T-helper 17 cell (primary cell): ENCODE measurements around the gene SND1. TPM values are rescaled to one million over a fixed set of nuclear protein-coding genes. Genes with fewer than 3 reads are reported as not detected.

Experiments
- ATAC-seq: fragments of 150-1000 bp; cut with Tn5 transposase; 2 replicates; pipeline ENCODE4 v1.10.0; 2021; ENCODE audit warnings: mild to moderate bottlenecking, moderate library complexity
- DNase-seq, 3 donors: peaks; one replicate each; pipeline versions ENCODE4 v3.0.0 to v3.0.0-alpha.2; 2020 to 2021
- H3K9me3 ChIP-seq: one replicate; pipeline ENCODE4 v1.7.0; 2013; ENCODE audit warnings: low read length, mild to moderate bottlenecking; ENCODE audit not compliant: control insufficient read depth, poor library complexity, severe bottlenecking
- H3K27ac Mint-ChIP-seq: one replicate; pipeline ENCODE4 v1.8.0; 2022; ENCODE audit warnings: mild to moderate bottlenecking, moderate library complexity, mixed read lengths
- H3K27me3 Mint-ChIP-seq: one replicate; pipeline ENCODE4 v1.8.0; 2022; ENCODE audit warnings: mixed read lengths
- H3K36me3 Mint-ChIP-seq: one replicate; pipeline ENCODE4 v1.8.0; 2022; ENCODE audit warnings: low read depth, mixed read lengths
- H3K4me1 Mint-ChIP-seq: one replicate; pipeline ENCODE4 v1.8.0; 2022; ENCODE audit warnings: mild to moderate bottlenecking, mixed read lengths
- H3K4me3 Mint-ChIP-seq: one replicate; pipeline ENCODE4 v1.8.0; 2022; ENCODE audit warnings: mild to moderate bottlenecking, moderate library complexity, mixed read lengths
- total RNA-seq, 4 donors: library from RNA in 2 of 4; stranded (reverse) in 2 of 4; gene quantifications; one replicate each; pipeline ENCODE4 v1.2.3 and lab custom pipeline; 2022 to 2026

Gene SND1
- total RNA-seq, 2 donors from 2014 or later = 201 to 208 TPM

- Mint-ChIP-seq H3K4me3 (no peak overlapping the region), H3K27me3 (no peaks in the 10 kb centered on the region), H3K4me1 (peaks cover 39% of the 10 kb centered on the region)
Observed at GRCh38 chr7:127817466-127817865, 165.5 kb downstream of the SND1 start.

GRCh38 chr7:127818306-127818705 is 166.3 kb downstream of the SND1 start:
- H3K9me3 ChIP-seq = no peaks in the 10 kb centered on the region
- Mint-ChIP-seq H3K27ac (peak overlapping the region; percentile 24), H3K4me1 (peaks cover 39% of the 10 kb centered on the region), H3K27me3 (no peaks in the 10 kb centered on the region), H3K4me3 (no peak overlapping the region), H3K36me3 (peaks cover 2% of the 10 kb centered on the region)
- DNase-seq = no peak
- ATAC-seq = no peak

More at GRCh38 chr7:127817466-127817865, 165.5 kb downstream of the SND1 start:
- H3K9me3 ChIP-seq = no peaks in the 10 kb centered on the region
- DNase-seq = no peak
- H3K27ac Mint-ChIP-seq = no peak overlapping the region
- ATAC-seq = no peak
- H3K36me3 Mint-ChIP-seq = no peaks in the 10 kb centered on the region

- peak overlapping the region; percentile 68 for H3K27ac Mint-ChIP-seq
- H3K36me3 Mint-ChIP-seq = peaks cover 2% of the 10 kb centered on the region
- no peaks in the 10 kb centered on the region for H3K9me3 ChIP-seq
- no peaks in the 10 kb centered on the region for H3K27me3 Mint-ChIP-seq
- ATAC-seq = no peak
- peaks cover 39% of the 10 kb centered on the region for H3K4me1 Mint-ChIP-seq
- no peak for DNase-seq
- H3K4me3 Mint-ChIP-seq = no peak overlapping the region
Observed at GRCh38 chr7:127819975-127820731, 168.2 kb downstream of the SND1 start.

- no peaks in the 10 kb centered on the region for H3K9me3 ChIP-seq
- H3K27ac Mint-ChIP-seq = peak overlapping the region; percentile 68
- H3K4me3 Mint-ChIP-seq = no peak overlapping the region
- no peaks in the 10 kb centered on the region for H3K27me3 Mint-ChIP-seq
- DNase-seq = no peak
- peaks cover 2% of the 10 kb centered on the region for H3K36me3 Mint-ChIP-seq
- ATAC-seq = no peak
- H3K4me1 Mint-ChIP-seq = peaks cover 35% of the 10 kb centered on the region
Observed at GRCh38 chr7:127820732-127821085, 168.7 kb downstream of the SND1 start.

DNA sequence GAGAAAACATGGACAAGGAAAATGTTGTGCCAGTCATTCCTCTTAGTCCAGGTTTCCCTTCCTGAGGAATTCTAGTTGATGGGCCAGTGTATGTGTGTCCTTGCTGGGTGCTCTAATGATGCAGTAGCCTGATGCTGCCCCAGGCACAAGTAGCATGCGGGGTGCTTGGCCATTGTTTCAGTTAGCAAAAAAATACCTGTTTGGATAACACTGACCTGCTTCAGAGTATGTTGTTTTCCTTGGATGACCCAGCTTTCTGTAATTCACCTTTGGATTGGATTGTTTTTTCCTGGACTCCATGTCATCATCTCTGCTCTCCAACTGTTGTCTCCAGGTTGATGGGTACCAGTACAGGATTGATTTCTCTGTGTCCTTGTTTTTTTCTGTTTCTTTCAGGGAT is 169.2 kb downstream of the SND1 start:
- peak overlapping the region; percentile 68 for H3K27ac Mint-ChIP-seq
- no peak overlapping the region for H3K4me3 Mint-ChIP-seq

DNA sequence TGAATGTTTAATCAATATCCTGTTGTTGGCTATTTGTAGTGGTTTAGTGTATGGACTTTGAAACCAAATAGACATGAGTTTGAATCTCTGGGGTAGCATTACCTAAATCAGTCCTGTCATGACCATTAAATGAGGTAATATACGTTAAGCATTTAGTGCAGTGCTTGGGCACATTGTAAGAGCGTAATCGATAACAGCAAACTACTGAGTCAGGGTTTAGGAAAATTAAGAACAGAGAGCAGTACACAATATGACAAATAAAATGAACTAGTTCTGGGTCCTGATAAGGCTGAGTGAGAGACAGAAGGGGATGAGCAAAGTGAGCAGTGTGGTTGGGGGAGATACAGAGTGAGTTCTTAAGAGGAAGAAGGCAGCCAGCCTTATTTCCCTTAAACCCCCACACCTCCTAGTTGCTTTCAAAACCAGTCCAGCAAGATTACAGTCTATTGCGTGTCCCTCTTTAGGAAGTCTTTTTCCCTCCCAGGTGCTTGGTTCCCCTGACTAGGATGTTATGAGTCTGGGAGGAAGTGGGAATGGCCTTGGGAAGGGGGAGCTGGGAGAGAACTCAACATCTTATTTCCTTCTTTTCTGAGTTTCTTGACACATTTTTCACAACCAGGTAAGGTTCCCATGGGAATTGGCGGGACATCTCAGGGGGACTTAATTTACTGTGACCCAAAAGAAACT is 171.0 kb downstream of the SND1 start:
- H3K9me3 ChIP-seq = no peaks in the 10 kb centered on the region
- H3K27me3 Mint-ChIP-seq = no peaks in the 10 kb centered on the region
- no peak for ATAC-seq
- H3K27ac Mint-ChIP-seq = no peak overlapping the region
- peaks cover 2% of the 10 kb centered on the region for H3K36me3 Mint-ChIP-seq
- no peak overlapping the region for H3K4me3 Mint-ChIP-seq
- peaks cover 29% of the 10 kb centered on the region for H3K4me1 Mint-ChIP-seq
- no peak for DNase-seq

More for the DNA sequence above, 169.2 kb downstream of the SND1 start:
- H3K4me1 Mint-ChIP-seq = peaks cover 32% of the 10 kb centered on the region
- DNase-seq (no peak), ATAC-seq (no peak)
- H3K9me3 ChIP-seq = no peaks in the 10 kb centered on the region
- peaks cover 2% of the 10 kb centered on the region for H3K36me3 Mint-ChIP-seq
- H3K27me3 Mint-ChIP-seq = no peaks in the 10 kb centered on the region

DNA sequence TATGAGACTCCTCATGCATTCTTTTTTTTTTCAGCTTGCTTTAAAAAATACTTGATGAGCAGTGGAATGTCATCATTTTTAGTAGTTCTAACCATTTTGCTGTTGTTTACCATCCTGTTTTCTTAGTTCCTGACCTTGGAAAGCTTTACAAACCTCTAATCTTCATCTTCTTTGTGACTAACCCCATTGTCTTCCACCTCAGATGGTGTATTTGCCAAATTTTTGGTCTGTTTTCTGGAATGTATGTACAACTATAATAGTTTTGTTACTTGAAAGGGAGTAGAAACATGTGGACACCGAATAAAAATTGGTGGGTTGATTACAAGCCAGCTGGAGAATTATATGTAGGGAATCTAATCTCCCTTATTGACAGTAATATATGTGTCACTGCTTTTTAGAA is 172.7 kb downstream of the SND1 start:
- Mint-ChIP-seq H3K27ac (no peak overlapping the region), H3K4me3 (no peak overlapping the region), H3K36me3 (peaks cover 2% of the 10 kb centered on the region), H3K27me3 (no peaks in the 10 kb centered on the region), H3K4me1 (peaks cover 26% of the 10 kb centered on the region)
- no peak for ATAC-seq
- no peaks in the 10 kb centered on the region for H3K9me3 ChIP-seq
- no peak for DNase-seq

- Mint-ChIP-seq H3K4me3 (no peak overlapping the region), H3K4me1 (peaks cover 11% of the 10 kb centered on the region), H3K27ac (no peak overlapping the region), H3K27me3 (no peaks in the 10 kb centered on the region), H3K36me3 (peaks cover 2% of the 10 kb centered on the region)
- ATAC-seq (no peak), DNase-seq (no peak)
- no peaks in the 10 kb centered on the region for H3K9me3 ChIP-seq
Observed at GRCh38 chr7:127828843-127829500, 177.0 kb downstream of the SND1 start.

GRCh38 chr7:127831318-127832219 is 179.6 kb downstream of the SND1 start:
- no peaks in the 10 kb centered on the region for H3K9me3 ChIP-seq
- Mint-ChIP-seq H3K4me1 (peaks cover 12% of the 10 kb centered on the region), H3K36me3 (peaks cover 6% of the 10 kb centered on the region), H3K4me3 (no peak overlapping the region), H3K27ac (no peak overlapping the region), H3K27me3 (no peaks in the 10 kb centered on the region)
- DNase-seq = no peak
- no peak for ATAC-seq

DNA sequence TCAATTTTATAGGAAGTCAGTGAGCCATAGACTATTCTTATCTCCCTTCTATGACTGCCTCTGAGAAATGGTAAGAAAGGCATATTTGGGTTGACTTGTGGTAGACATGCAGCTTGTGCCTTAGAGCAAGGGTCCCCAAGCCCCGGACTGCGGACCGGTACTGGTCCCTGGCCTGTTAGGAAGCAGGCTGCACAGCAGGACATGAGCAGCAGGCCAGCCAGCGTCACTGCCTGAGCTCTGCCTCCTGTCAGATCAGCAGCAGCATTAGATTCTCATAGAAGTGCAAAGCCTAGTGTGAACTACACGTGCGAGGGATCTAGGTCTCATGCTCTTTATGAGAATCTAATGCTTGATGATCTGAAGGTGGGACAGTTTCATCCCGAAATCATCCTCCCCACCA is 180.6 kb downstream of the SND1 start:
- DNase-seq (no peak), ATAC-seq (no peak)
- Mint-ChIP-seq H3K4me1 (peaks cover 12% of the 10 kb centered on the region), H3K27ac (no peak overlapping the region), H3K4me3 (no peak overlapping the region), H3K27me3 (no peaks in the 10 kb centered on the region), H3K36me3 (peaks cover 6% of the 10 kb centered on the region)
- H3K9me3 ChIP-seq = no peaks in the 10 kb centered on the region

DNA sequence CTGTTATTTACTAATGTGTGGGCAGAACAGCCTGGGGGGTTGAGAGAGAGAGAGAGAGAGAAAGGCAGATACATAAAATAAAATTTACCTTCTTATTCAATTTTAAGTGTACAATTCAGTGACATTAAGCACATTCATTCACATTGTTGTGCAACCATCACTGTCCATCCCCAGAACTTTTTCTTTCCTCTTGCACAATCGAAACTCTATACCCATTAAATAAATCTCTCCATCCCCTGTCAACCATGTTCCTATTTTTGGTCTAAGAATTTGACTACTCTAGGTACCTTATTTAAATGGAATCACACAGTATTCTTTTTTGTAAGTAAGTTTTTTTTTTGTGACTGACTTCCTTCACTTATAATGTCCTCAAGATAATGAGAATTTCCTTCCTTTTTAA is 181.6 kb downstream of the SND1 start:
- no peak for DNase-seq
- H3K27ac Mint-ChIP-seq = no peak overlapping the region
- ATAC-seq = no peak
- no peaks in the 10 kb centered on the region for H3K27me3 Mint-ChIP-seq
- no peaks in the 10 kb centered on the region for H3K9me3 ChIP-seq
- peaks cover 9% of the 10 kb centered on the region for H3K36me3 Mint-ChIP-seq
- no peak overlapping the region for H3K4me3 Mint-ChIP-seq
- H3K4me1 Mint-ChIP-seq = peaks cover 10% of the 10 kb centered on the region

- H3K27ac Mint-ChIP-seq = no peak overlapping the region
- peaks cover 8% of the 10 kb centered on the region for H3K4me1 Mint-ChIP-seq
- peaks cover 9% of the 10 kb centered on the region for H3K36me3 Mint-ChIP-seq
- ATAC-seq (no peak), DNase-seq (no peak)
- H3K4me3 Mint-ChIP-seq = no peak overlapping the region
- no peaks in the 10 kb centered on the region for H3K9me3 ChIP-seq
- H3K27me3 Mint-ChIP-seq = no peaks in the 10 kb centered on the region
Observed at GRCh38 chr7:127835679-127836078, 183.7 kb downstream of the SND1 start.
